Measurements from ENCODE around the gene SLC6A4.

- TF ChIP-seq POLR2A (IDR thresholded peaks at IDR 0.05; ENCODE audit: extremely low read depth, insufficient read length) (no peak), MAX (IDR thresholded peaks at IDR 0.05; ENCODE audit: low read depth, low read length) (no peak), CTCF (IDR thresholded peaks at IDR 0.05; ENCODE audit: low read depth, low read length) (no peak)
Observed at GRCh38 chr17:30207655-30208054, 27.8 kb downstream of the SLC6A4 start.
